Coronary artery (tissue), 2 donors: Measurements from ENCODE around the gene ADARB2.

Experiments
- DNase-seq: peaks from one replicate; pipeline ENCODE4 v3.0.0-alpha.2; 2017; ENCODE audit warnings: low spot score
- H3K27ac ChIP-seq, 2 donors: fragments of 200-600 bp; sonication (generic); one replicate each; pipeline ENCODE4 v1.5.1; 2016 to 2019
- H3K4me3 ChIP-seq: fragments of 200-600 bp; sonication (generic); 2 replicates; pipeline ENCODE4 v1.5.1; 2016; ENCODE audit warnings: mild to moderate bottlenecking, moderate library complexity
- CTCF ChIP-seq: fragments of 200-600 bp; sonication (generic); IDR thresholded peaks from one replicate; pipeline ENCODE4 v1.5.1; 2019; ENCODE audit warnings: antibody characterized with exemption

Gene ADARB2

GRCh38 chr10:1485357-1485756, 252.0 kb downstream of the ADARB2 start:
- no peak for TF ChIP-seq CTCF
- H3K4me3 ChIP-seq = no peak overlapping the region
- no peak overlapping the region for H3K27ac ChIP-seq
- DNase-seq = no peak

GRCh38 chr10:1483826-1484225, 253.5 kb downstream of the ADARB2 start:
- TF ChIP-seq CTCF = no peak
- no peak overlapping the region for H3K4me3 ChIP-seq

GRCh38 chr10:1483246-1483645, 254.1 kb downstream of the ADARB2 start:
- no peak overlapping the region for H3K27ac ChIP-seq
- no peak for DNase-seq
- no peak overlapping the region for H3K4me3 ChIP-seq
- no peak for TF ChIP-seq CTCF

More at GRCh38 chr10:1483826-1484225, 253.5 kb downstream of the ADARB2 start:
- no peak overlapping the region for H3K27ac ChIP-seq
- DNase-seq = no peak

- no peak for DNase-seq
- TF ChIP-seq CTCF = no peak
- no peak overlapping the region for H3K27ac ChIP-seq
- H3K4me3 ChIP-seq = no peak overlapping the region
These were observed 259.7 kb downstream of the ADARB2 start for GRCh38 chr10:1477578-1477977.

GRCh38 chr10:1476455-1476803, 260.9 kb downstream of the ADARB2 start:
- no peak for DNase-seq
- H3K4me3 ChIP-seq = no peak overlapping the region
- no peak overlapping the region for H3K27ac ChIP-seq
- no peak for TF ChIP-seq CTCF

- no peak overlapping the region for H3K27ac ChIP-seq
- DNase-seq = no peak
- no peak overlapping the region for H3K4me3 ChIP-seq
- no peak for TF ChIP-seq CTCF
These were observed 261.4 kb downstream of the ADARB2 start for GRCh38 chr10:1475771-1476454.

- Histone ChIP-seq H3K27ac (no peak overlapping the region), H3K4me3 (no peak overlapping the region)
- no peak for TF ChIP-seq CTCF
- no peak for DNase-seq
These were observed 262.2 kb downstream of the ADARB2 start for GRCh38 chr10:1475098-1475591.
